ELR (cell line): Measurements from ENCODE around the gene GABBR1.
"Not testable (repeated sequence)": the region's sequence is repeated elsewhere in the genome, so short reads cannot be mapped to it uniquely, and the experiment has no call there.

ENCODE experiments used
- DNase-seq: peaks from one replicate; pipeline ENCODE4 v3.0.0-alpha.2; 2015; ENCODE audit warnings: low read depth

The GABBR1 gene

DNA sequence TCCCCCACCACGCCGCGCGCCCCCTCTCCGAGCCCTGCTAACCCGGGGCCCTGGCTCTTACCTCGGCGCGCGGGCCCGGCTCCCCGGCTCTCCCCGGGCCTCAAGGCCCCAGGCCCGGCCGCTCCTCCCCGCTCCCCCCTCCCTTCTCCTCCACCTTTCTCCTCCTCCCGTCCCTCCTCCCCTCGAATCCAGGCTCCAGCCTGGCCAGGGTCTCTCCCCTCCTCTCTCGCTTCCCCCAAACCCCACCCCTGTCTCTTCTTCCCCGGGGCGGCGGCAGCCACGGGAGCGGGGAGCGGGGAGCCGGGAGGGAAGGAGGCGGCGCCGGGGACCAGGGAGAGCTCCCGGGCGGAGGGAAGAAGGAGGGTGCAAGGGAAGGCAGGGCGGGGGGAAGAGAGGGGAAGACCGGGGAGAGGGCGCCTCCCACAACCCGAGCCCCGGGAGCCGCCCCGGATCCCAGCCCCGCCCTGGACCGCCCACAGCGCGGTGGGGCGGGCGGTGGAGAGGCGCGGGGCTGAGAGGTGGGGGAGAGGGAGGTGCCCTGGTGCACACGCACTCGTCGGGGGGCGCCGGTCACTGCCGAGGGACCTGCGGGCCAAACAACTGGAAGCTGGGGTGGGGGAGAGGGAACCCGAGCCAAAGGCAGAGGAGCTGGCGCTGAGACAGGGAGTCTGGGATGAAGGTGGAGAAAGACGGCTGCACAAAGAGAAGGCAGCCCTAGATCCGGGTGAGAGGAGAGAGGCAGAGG lies at the start of gene GABBR1:
TSS of gene GABBR1 (minus strand) at position 395 of the 745 bp plus-strand sequence. CDS start 798 bp downstream, outside the sequence.
- peak; percentile 89 for DNase-seq

DNA sequence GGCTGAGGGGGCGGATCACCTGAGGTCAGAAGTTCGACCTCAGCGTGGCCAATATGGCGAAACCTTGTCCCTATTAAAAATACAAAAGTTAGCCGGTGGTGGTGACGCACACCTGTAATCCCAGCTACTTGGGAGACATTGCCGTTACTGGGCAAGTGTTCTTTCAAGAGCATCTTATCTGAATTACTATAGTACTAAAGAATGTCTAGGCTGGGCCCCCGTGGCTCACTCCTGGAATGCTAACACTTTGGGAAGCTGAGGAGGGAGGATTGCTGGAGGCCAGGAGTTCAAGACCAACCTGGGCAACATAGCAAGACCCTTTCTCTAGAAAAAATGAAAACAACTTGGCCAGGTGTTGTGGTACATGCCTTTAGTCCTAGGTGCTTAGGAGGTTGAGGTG lies 48.8 kb upstream of the GABBR1 start:
- no peak for DNase-seq

DNA sequence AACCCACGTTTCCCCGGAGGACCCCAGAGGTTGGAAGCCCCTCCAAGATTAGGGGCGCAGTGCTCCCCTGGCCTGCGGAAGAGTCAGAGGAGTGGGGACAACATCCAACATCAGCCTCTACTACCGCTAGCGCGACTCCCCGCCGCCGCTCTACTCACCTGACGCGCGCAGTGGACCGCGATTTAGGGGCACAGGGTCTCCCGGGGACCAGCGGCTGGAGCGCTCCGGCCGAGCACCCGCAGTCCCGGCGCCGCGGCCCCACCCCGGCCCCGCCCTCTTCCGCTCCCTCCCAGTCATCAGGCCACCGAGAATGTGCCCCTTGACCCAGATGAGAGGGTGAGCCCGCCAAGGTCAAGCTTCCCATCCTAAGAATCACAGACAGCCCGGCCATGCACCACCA lies 47.9 kb upstream of the GABBR1 start, which contains the start of gene ZFP57:
TSS of gene ZFP57 (minus strand) at position 249 of the 400 bp plus-strand sequence. CDS start 4,149 bp downstream, outside the sequence.
- no peak for DNase-seq

DNA sequence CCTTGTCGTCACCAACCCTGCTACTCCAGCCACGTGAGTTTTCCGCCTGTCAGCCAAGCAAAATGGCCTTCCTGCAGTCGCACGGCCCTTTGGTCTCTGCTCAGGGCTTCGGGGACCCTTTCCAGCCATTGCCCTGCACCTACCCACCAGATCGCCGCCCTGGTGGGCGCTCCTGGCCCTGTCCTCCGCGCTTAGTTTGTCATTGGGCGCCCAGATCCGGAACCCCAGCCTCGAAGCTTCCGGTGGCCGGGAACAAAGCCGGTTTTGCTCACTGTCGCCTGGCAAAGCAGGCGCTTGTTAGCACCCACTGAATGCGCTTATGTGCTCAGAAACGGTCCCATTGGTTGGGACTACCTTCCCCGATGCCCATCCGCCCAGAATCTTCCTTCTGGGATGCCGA lies 47.4 kb upstream of the GABBR1 start:
- no peak for DNase-seq

DNA sequence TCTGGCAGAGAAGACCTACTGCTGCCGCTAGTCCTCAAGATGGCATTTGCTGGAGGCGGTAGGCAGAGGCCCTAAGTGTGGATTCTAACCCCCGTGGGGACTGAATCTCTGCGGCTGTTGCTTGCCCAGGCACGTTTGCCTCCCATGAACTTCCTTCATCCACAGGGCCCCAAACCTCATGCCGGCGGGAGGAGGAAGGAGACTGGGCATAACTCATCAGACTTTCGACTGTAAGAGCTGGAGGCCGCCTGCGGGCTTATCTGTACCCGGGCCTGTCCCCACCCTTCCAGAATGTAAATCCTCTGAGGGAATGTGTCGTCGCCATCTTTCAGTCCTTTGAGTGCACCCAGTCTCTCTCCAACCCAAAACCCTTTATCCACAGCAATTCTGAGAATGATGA lies 47.0 kb upstream of the GABBR1 start:
- DNase-seq = no peak

DNA sequence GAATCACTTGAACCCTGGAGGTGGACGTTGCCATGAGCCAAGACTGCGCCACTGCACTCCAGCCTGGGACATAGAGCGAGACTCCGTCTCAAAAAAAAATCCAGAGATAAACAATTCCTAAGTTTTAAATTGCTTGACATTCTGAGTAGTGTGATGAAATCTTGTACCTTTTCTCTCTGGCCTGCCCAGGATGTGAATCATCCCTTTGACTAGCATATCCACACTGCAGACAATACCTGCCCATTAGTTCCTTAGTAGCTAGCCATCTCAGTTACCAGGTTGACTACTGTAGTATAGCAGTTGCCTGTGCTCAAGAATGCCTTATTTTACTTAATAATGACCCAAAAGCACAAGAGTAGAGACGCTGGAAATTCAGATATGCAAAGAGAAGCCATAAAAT lies 45.1 kb upstream of the GABBR1 start:
- DNase-seq = peak; percentile 39

DNA sequence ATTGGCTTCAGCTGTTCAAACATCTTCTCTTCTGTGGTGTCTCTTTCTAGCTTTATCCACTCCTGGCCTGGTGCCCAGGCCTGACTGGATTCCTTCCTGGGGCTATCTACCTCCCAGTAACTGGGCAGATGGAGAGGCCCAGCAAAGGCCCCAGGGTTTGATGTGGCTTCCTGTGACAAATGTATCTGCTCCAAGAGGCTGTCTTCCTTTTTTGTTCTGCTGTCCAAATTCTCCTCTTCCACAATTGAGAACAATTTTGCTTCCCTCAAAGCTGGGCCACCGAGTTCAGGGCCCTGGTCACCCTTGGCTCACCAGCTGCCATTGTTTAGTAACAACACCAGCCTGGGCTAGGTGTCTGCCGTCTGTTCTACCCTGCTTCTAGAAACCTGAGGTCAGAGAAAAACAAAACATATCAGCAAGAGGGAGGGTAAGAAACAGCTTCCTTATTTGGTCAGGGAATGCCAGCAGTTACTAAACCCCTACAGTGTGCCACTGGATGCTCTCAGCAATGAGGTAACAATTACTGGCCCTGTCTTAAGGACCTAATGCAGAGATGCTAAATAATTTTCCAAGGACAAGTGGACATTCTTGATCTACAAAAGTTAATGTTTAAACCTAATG lies 44.1 kb upstream of the GABBR1 start:
- peak; percentile 42 for DNase-seq

DNA sequence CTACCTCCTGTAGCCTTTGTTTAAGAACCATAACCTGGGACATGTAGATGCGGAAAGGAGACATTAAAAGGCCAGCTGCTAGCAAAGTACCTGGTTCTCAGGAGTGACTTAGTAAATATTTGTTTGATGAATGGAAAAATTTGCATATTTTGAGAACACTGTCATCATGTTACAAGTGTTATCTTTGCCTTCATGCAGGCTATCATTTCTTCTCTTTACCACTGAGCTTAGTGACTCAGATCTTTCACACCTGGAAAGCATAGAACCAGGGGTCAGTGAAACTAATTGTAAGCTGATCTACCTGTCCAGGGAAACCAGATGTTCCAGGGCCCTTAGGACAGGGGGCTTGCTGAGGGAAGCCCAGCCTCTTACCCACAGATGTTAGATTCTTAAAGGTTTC lies 42.6 kb upstream of the GABBR1 start:
- no peak for DNase-seq

DNA sequence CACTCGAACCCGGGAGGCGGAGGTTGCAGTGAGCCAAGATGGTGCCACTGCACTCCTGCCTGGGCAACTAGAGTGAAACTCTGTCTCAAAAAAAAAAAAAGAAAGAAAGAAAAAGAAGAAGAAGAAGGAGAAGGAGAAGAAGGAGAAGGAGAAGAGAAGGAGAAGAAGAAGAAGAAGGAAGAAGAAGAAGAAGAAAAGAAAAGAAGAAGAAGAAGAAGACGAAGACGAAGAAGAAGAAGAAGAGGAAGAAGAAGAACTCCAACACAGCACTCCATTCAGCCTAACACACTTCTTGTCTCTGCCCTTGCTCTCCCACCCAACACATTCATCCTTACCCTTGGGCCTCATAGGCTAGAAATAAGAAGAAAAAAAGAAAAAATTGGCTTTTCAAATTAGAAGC lies 41.0 kb upstream of the GABBR1 start:
- no peak for DNase-seq

DNA sequence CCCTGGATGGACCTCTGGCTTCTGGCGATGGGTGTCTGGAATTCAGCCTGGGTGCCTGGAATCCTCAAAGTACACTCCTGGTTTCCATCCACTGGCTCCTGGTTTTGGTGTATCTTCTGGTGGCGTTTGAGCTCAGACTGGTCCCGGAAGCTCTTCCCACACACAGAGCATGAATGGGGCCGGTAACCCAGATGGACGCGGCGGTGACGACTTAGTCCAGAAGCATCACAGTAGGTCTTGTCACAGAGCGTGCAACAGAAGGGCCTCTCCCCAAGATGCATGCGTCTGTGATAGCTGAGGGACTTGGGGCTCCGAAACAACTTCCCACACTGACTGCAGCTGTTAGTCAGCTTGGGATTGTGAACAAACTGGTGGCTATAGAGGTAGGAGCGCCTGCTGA lies 40.2 kb upstream of the GABBR1 start:
- DNase-seq = no peak

DNA sequence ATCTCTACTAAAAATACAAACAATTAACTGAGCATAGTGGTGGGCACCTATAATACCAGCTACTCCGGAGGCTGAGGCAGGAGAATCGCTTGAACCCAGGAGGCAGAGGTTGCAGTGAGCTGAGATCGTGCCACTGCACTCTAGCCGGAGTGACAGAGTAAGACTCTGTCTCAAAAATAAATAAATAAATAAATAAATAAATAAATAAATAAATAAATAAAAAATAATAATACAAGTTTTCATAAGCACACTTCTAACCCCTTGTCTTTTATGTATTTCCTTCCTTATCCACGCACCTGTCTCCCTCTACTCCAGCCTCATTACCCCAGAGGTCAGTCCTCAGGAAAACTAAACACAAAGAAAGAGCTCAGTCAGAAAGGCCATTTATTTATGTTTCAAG lies 39.1 kb upstream of the GABBR1 start:
- DNase-seq = not testable (repeated sequence)

DNA sequence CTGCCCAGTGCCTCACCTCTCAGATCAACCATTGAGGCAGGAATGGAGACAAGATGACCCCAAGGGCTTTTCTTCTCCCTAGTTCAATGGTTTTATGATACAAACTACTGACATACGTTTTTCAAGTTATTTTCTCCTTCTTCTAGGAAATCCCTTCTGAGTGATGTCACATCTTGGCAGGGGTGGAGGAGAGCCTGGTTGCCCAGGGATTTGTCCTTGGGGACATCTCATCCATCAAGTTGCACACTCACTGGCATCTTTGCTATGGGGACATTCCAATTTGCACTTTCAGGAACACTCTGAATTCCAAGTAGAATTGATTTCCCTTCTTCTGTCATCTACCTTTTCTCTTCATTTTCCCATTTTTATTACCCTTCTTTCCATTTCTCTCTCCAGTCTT lies 38.0 kb upstream of the GABBR1 start:
- no peak for DNase-seq

DNA sequence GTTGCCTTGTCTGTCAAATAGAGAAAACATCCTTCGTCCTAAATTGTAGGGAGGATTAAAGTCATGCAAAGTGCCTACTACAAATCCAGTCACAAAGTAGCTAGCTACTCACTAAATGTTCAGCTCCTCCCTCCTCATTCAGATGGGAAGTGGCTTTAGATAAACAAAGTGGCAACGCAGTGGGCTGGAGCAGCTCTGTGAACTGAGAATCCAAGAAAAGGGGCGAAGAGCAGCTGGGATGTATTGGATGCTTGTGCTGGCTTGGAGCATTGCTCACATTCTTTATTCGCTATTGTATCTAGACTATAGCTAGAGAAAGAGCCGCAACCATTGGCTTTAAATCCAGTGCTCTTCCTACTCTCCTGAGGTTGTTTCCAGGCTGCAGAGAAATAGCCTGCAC lies 34.2 kb upstream of the GABBR1 start:
- DNase-seq = no peak

DNA sequence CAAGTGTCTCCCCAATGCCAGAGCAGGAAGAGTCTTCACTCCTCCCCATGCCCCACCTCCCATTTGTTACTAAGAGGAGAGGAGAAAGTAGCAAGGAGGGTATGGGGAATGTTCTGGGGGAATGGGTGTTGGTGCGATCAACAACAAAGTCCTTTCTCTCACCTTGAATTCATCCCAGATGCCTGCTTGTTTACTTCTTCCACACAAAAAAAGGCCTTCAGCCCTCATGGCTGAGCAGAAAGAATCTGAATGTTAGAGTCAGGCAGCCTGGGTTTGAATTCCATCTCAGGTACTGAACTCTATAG lies 33.8 kb upstream of the GABBR1 start:
- no peak for DNase-seq

DNA sequence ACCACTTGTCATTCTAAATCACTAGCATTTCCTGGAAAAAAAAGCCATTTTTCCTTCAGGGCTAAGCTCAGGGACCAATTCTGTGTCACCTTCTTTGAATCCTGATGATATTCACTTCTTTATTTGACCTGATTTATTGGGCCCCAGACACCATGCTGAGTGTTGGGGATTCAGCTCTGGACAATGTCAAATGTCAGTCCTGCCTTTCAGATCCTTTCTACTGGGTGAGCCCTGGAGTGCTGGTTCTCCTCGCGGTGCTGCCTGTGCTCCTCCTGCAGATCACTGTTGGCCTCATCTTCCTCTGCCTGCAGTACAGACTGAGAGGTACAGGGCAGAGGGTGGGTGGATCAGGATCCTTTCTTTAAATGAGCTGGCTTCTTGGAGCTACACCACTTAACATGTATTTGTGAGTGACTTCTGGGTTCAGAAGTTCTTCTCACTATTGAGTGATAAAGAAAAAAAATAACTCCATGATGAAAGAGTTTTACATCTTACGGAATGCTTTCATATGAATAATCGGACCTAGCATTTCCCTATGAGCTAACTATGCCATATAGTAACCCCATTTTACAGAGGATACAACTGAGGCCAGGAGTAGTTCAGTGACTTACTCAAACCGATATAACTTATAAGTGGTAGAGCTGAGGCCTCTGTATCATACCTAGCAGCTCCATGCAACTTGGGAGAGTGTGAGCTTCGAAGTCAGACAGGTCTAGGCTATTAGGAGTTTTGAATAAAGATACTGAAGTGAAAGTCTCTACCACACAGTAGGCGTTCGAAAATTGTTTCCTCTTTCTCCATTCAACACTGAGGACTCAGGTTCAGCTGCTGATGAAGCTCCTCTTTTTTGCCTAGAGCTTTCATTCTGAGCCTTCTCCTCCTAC lies 33.2 kb upstream of the GABBR1 start:
- DNase-seq = no peak

DNA sequence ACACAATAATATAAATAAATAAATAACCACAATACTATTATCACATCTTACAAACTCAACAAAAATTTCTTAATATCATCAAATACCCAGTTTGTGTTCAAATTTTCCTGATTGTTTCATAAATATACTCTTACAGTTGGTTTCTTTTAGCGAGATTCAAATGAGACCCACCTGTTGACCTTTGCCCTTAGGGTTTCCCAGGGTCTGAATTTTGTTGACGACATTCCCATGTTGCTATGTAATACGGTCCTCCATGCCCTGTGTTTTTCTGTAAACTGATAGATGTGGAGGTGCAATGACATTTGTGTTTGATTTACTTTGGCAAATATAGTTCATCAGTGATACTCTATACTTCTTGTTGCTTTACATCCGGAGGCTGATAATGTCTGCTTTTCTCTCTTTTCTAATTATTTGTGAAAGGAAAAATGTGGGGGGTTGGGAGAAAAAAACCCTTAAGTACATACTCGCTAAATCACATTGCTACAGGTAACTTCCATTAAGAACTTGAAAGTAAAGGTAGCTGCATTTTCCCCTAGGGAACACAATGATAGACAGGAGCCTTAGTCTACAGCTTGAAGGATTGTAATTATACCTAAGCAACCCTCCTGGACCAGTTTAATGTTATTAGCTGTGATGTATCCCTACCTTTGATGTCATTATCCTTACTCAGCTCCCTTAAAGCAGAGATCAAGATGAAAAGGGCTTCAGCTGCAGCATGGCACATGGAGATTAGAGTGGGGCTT lies 30.5 kb upstream of the GABBR1 start:
- DNase-seq = no peak

DNA sequence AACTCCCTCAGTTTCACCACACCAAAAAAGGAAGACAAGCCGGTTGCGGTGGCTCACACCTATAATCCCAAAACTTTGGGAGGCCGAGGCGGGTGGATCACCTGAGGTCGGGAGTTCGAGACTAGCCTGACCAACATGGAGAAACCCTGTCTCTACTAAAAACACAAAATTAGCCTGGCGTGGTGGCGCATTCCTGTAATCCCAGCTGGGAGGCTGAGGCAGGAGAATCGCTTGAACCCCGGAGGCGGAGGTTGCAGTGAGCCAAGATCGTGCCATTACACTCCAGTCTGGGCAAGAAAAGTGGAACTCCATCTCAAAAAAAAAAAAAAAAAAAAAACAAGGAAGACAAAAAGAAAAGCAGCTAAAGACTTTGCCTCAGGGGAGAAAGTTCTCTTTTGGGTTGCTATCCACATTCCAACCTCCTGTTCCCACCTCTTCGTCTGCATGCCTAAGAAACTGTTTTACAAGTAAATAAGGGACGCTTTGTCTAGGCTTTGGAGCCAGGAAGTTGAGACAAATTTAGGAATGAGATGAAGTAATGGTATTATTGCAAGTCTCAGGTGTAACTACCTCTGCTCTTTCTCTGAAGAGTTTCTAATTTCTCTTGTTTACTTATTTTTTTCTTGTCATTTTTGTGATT lies 28.6 kb upstream of the GABBR1 start:
- DNase-seq = not testable (repeated sequence)

DNA sequence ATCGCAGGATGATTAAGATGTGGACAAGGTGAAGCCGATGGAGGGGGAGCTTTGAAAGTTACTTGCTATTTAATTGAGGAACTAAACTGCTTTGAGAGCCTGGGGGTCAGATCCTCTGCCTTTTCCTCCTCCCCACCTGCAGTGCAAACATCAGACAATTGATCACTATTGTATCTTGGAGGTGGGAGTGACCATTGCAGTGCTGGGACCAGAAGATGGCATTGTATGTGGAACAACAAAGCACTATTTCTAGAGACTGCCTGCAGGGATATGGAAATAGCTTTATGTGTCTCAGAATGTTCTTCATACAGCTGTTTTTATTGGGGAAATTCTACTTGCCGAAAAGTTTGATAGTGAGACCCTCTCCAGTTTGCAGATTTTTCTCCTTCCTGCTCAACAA lies 28.1 kb upstream of the GABBR1 start:
- DNase-seq = no peak

DNA sequence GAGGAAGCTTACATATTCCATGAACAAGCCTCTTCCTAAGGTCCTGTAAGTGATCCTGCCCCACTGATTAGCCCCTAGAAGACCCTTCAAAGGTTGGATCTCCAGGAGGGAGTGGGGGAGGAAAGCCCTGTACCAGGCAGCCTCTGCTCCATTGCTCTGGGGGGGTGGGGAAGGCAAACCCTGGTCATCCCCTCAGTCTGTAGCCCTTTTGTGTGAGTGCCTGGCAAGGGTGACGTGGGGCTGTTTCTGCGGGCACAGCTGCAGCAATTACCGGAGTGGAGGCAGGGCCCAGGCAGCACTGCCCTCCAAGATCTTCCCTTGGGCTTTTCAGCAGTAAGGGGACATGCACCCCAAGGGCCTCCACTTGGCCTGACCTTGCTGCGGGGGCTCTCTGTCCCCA lies 23.8 kb upstream of the GABBR1 start, which contains the start of gene MOG:
TSS of gene MOG (plus strand) at position 295 of the 400 bp plus-strand sequence. CDS start 118 bp downstream, outside the sequence.
- DNase-seq = no peak

DNA sequence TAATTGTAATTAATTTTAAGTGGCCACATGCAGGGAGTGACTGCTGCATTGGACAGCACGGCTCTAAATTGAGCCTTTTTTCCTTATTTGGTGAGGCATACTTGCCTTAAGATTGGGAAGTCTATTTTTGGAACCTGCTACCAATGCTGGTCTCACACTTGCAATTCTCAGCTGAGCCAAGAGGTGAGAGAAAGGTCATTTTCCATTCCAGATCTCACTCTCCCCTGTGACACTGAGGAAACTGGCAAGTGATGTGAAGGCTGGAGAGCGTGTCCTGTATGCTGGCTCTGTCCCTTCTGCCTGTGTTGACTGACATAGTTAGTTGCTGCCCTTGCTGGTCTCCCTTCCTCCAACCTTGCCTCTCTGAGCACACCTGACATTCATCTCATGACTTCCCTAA lies 23.2 kb upstream of the GABBR1 start:
- DNase-seq = no peak

DNA sequence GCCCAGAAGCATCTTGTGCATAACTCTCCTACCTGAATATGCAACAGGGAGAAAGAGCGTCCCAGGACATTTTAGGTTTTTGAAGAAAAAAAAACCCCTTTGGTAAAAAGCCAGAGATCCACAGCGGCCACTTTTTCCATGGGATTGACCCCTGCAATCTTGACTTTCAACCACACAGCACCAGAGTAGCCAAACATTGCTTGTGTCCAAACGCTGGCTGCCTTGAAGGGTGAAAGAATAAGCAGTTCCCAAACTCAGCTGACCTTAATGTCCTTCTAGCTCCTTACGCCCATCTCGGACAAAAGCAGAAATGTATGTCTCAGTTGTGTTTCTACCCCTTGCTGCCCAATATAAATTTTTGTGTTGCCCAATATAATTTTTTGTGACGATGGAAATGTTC lies 22.7 kb upstream of the GABBR1 start:
- no peak for DNase-seq
